ENCODE results near the gene PIGS. TPM values are rescaled to one million over a fixed set of nuclear protein-coding genes. Genes with fewer than 3 reads are reported as not detected.

PIGS gene
- total and polyA plus RNA-seq, 8 donors = 14.7 to 105 (median 28.9) TPM

- H3K27ac ChIP-seq = no peak overlapping the region
- no peak for DNase-seq
- no peaks in the 10 kb centered on the region for H3K9me3 ChIP-seq
- no peaks in the 10 kb centered on the region for H3K27me3 ChIP-seq
- TF ChIP-seq EP300 (IDR thresholded peaks at IDR 0.05) = no peak
- no peak for TF ChIP-seq CTCF (IDR thresholded peaks at IDR 0.05)
- no peak for TF ChIP-seq POLR2A (IDR thresholded peaks at IDR 0.05)
- TF ChIP-seq POLR2AphosphoS5 (IDR thresholded peaks at IDR 0.05) = no peak
- WGBS, 5 donors = 67 to 83% (median 74%) methylated on average over 4 of the region's 4 CpGs
- intact Hi-C loops (cut with DNase I; ENCODE audit: low total_unique reads) = no loop called here
- peaks cover 3 to 10% (median 7%) of the 10 kb centered on the region in 4 donors for H3K4me1 ChIP-seq
- H3K36me3 ChIP-seq = peaks cover 0 to 5% (median 3%) of the 10 kb centered on the region in 4 donors
- H3K4me3 ChIP-seq = no peak overlapping the region
Measured at GRCh38 chr17:28541439-28541838, 29.9 kb downstream of the PIGS start.

DNA sequence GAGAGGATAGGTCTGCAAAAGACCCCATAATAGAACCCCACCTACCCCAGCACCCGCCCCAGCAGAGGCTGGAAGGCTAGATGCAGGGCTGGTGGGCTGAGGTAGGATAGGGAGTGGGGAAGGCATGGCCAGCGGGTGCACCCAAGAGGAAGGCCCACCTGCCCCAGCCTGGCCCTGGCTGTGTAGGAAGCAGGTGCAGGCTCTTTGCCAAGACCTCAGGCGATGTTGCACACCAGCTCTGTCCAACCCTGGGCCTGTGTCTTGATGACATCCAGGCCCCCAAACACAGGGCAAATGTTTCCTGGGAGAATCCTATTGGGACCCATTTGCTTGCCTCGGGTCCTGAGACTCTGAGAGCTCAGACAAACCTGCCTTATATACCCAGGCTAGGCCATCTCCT is 31.1 kb downstream of the PIGS start:
- 67 to 84% (median 80%) methylated on average over 3 to 4 of the region's 4 CpGs for WGBS, 5 donors
- Histone ChIP-seq H3K36me3 (no peaks in the 10 kb centered on the region), H3K9me3 (no peaks in the 10 kb centered on the region), H3K27me3 (no peaks in the 10 kb centered on the region), H3K27ac (no peak overlapping the region), H3K4me1 (peaks cover 3 to 19% (median 9%) of the 10 kb centered on the region in 4 donors), H3K4me3 (no peak overlapping the region)
- intact Hi-C loops (cut with DNase I; ENCODE audit: low total_unique reads) = no loop called here
- no peak for TF ChIP-seq CTCF (IDR thresholded peaks at IDR 0.05)
- TF ChIP-seq EP300 (IDR thresholded peaks at IDR 0.05) = no peak
- TF ChIP-seq POLR2A (IDR thresholded peaks at IDR 0.05) = no peak
- TF ChIP-seq POLR2AphosphoS5 (IDR thresholded peaks at IDR 0.05) = no peak
- no peak for DNase-seq

GRCh38 chr17:28538296-28538895 is 32.9 kb downstream of the PIGS start:
- no peak overlapping the region for H3K27ac ChIP-seq
- H3K4me3 ChIP-seq = no peak overlapping the region
- peaks cover 3 to 24% (median 9%) of the 10 kb centered on the region in 4 donors for H3K4me1 ChIP-seq
- WGBS, 5 donors = 83 to 92% (median 89%) methylated on average over 14 of the region's 14 CpGs
- no peaks in the 10 kb centered on the region for H3K27me3 ChIP-seq
- no peak for DNase-seq
- no peaks in the 10 kb centered on the region for H3K9me3 ChIP-seq
- no peak for TF ChIP-seq POLR2AphosphoS5 (IDR thresholded peaks at IDR 0.05)
- no peak for TF ChIP-seq CTCF (IDR thresholded peaks at IDR 0.05)
- TF ChIP-seq EP300 (IDR thresholded peaks at IDR 0.05) = no peak
- no peak for TF ChIP-seq POLR2A (IDR thresholded peaks at IDR 0.05)
- H3K36me3 ChIP-seq = no peaks in the 10 kb centered on the region
- intact Hi-C loops (cut with DNase I; ENCODE audit: low total_unique reads) = loop anchor here (5.0 kb wide), 1 partner anchor 41 kb away; no protein-coding TSS in a partner anchor

DNA sequence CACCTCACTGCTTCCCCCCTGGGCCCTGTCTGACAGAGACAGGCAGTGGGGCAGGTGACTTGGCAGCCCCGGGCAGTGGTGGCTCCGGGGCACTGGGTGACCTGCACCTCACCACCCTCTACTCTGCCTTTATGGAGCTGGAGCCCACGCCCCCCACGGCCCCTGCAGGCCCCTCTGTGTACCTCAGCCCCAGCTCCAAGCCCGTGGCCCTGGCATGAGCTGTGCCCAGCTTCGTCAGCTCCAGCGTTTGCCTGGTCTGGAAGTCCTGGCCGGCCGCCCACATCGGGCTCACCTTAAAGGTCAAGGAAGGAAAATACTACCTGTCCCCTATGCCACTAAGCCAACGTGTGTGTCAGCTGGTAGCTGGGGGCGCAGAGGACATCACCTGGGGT is 34.1 kb downstream of the PIGS start:
- no peaks in the 10 kb centered on the region for H3K9me3 ChIP-seq
- peak in 1 of 2 donors; percentile 84 for DNase-seq

More for the DNA sequence above, 34.1 kb downstream of the PIGS start:
- TF ChIP-seq CTCF (IDR thresholded peaks at IDR 0.05) (no peak), POLR2A (IDR thresholded peaks at IDR 0.05) (no peak), POLR2AphosphoS5 (IDR thresholded peaks at IDR 0.05) (no peak), EP300 (IDR thresholded peaks at IDR 0.05) (no peak)
- whole genome bisulfite sequencing, 5 donors = 29 to 59% (median 45%) methylated on average over 9 to 12 of the region's 12 CpGs
- intact Hi-C loops (cut with DNase I; ENCODE audit: low total_unique reads) = loop anchor here (5.0 kb wide), 1 partner anchor 40 kb away; no protein-coding TSS in a partner anchor
- H3K27me3 ChIP-seq = no peaks in the 10 kb centered on the region
- H3K4me1 ChIP-seq = peaks cover 3 to 24% (median 13%) of the 10 kb centered on the region in 4 donors
- H3K27ac ChIP-seq = no peak overlapping the region
- H3K36me3 ChIP-seq = no peaks in the 10 kb centered on the region
- no peak overlapping the region for H3K4me3 ChIP-seq
